GM12878 (cell line): ENCODE measurements around the gene C16orf95. TPM values are rescaled to one million over a fixed set of nuclear protein-coding genes. Genes with fewer than 3 reads are reported as not detected.
"Not testable (repeated sequence)": the region's sequence is repeated elsewhere in the genome, so short reads cannot be mapped to it uniquely, and the experiment has no call there.

Source experiments
- ATAC-seq: fragments of 200-7000 bp; cut with Tn5 transposase; 3 replicates; pipeline ENCODE4 v1.9.1; 2020; ENCODE audit warnings: mild to moderate bottlenecking, moderate library complexity
- BruUV-seq: library from RNA; stranded (reverse); fragments of 400-500 nt; replicated peaks from 2 replicates; lab custom pipeline; 2021; lab: Mats Ljungman, UMichigan
- CTCF ChIA-PET: fragments of 300-600 bp; sonication (Branson Sonifier 250); formaldehyde crosslinking; extraction: SDS; loops from one replicate; lab custom pipeline; 2021; ENCODE audit warnings: inconsistent platforms; lab: Yijun Ruan, JAX
- POLR2A ChIA-PET: fragments of 350-600 bp; formaldehyde crosslinking; extraction: SDS; loops from one replicate; lab custom pipeline; 2021; ENCODE audit warnings: inconsistent platforms; lab: Charles Lee
- RAD21 ChIA-PET: fragments of 300-600 bp; sonication (Branson Sonifier 250); formaldehyde crosslinking; loops from one replicate; lab custom pipeline; 2023; ENCODE audit warnings: antibody characterized with exemption; ENCODE audit not compliant: unreplicated experiment; lab: Charles Lee
- SMC1A ChIA-PET: fragments of 300-600 bp; sonication (Branson Sonifier 250); formaldehyde crosslinking; loops from one replicate; lab custom pipeline; 2023; ENCODE audit not compliant: unreplicated experiment, uncharacterized antibody; lab: Charles Lee
- DNase-seq: peaks from one replicate; pipeline ENCODE4 v3.0.0-alpha.2; 2011; ENCODE audit warnings: low read depth, low spot score
- FAIRE-seq: peaks from 3 replicates; lab custom pipeline; 2011; peaks lifted over from hg19 to GRCh38; lab: Jason Lieb, UNC
- H2AFZ ChIP-seq: 2 replicates; pipeline ENCODE4 v1.6.0; 2011; ENCODE audit warnings: low read depth, low read length, control low read depth; ENCODE audit not compliant: control insufficient read depth
- H3K27ac ChIP-seq: 2 replicates; pipeline ENCODE4 v1.5.1; 2011; ENCODE audit warnings: control low read depth; ENCODE audit not compliant: control insufficient read depth, insufficient read depth
- H3K27me3 ChIP-seq, 2 experiments: replicated peaks in 1 of 2; 2 replicates each; pipeline versions ENCODE4 v1.6.0 to v1.6.1; 2011; ENCODE audit warnings: low read length in 1 of 2; ENCODE audit not compliant: control insufficient read depth in 2 of 2, insufficient read depth in 2 of 2
- H3K36me3 ChIP-seq, 2 experiments: 2 replicates each; pipeline ENCODE4 v1.5.1; 2011; ENCODE audit warnings: low read length in 1 of 2; ENCODE audit not compliant: control insufficient read depth in 2 of 2, insufficient read depth in 2 of 2
- H3K4me1 ChIP-seq: 2 replicates; pipeline ENCODE4 v1.6.1; 2011; ENCODE audit warnings: mild to moderate bottlenecking, low read length, moderate library complexity, mixed read lengths; ENCODE audit not compliant: control insufficient read depth, insufficient read depth
- H3K4me2 ChIP-seq: 2 replicates; pipeline ENCODE4 v1.6.0; 2011; ENCODE audit warnings: control low read depth; ENCODE audit not compliant: control insufficient read depth, insufficient read depth
- H3K4me3 ChIP-seq: fragments of 200-600 bp; sonication (generic); 2 replicates; pipeline ENCODE4 v1.5.1; 2016
- H3K79me2 ChIP-seq: 2 replicates; pipeline ENCODE4 v1.6.0; 2011; ENCODE audit warnings: low read length; ENCODE audit not compliant: control insufficient read depth, insufficient read depth
- H3K9ac ChIP-seq: 2 replicates; pipeline ENCODE4 v1.8.0; 2011; ENCODE audit warnings: low read length, control low read depth, mixed read lengths; ENCODE audit not compliant: control insufficient read depth, insufficient read depth
- H3K9me3 ChIP-seq: replicated peaks from 3 replicates; pipeline ENCODE4 v1.5.1; 2011; ENCODE audit warnings: mild to moderate bottlenecking, low read length; ENCODE audit not compliant: control insufficient read depth, insufficient read depth
- H4K20me1 ChIP-seq: 2 replicates; pipeline ENCODE4 v1.6.0; 2011; ENCODE audit not compliant: control insufficient read depth, insufficient read depth
- CHD2 ChIP-seq: IDR thresholded peaks from 2 replicates; pipeline ENCODE4 v1.6.1; 2011; ENCODE audit warnings: low read depth, low read length, improper control_type of control experiment, borderline replicate concordance
- FOS ChIP-seq: IDR thresholded peaks from 3 replicates; pipeline ENCODE4 v1.6.1; 2011; ENCODE audit warnings: borderline replicate concordance; ENCODE audit not compliant: insufficient read length; ENCODE audit errors: extremely low read depth
- PML ChIP-seq: IDR thresholded peaks from 2 replicates; pipeline ENCODE4 v1.6.1; 2012; ENCODE audit warnings: low read length, inconsistent platforms
- SMC3 ChIP-seq: IDR thresholded peaks from 2 replicates; pipeline ENCODE4 v1.6.1; 2011; ENCODE audit warnings: low read length, improper control_type of control experiment, borderline replicate concordance
- WGBS: methylation state at CpG from one replicate; pipeline ENCODE4 v1.1.6; 2016; ENCODE audit warnings: low lambda C conversion rate; ENCODE audit not compliant: insufficient replicate concordance, insufficient coverage; ENCODE audit errors: missing lambda C conversion rate; 5-methylcytosine and 5-hydroxymethylcytosine counted together
- in situ Hi-C: fragments of 300-500 bp; cut with MboI; formaldehyde crosslinking; loops from 9 replicates; pipeline ENCODE4 v1.14.3; 2018; ENCODE audit warnings: mixed read lengths
- intact Hi-C: fragments of 100-400 bp; cut with micrococcal nuclease; formaldehyde crosslinking; loops from one replicate; pipeline ENCODE4 v1.14.2; 2022; ENCODE audit not compliant: unreplicated experiment
- polyA plus RNA-seq, 11 experiments: library from polyadenylated mRNA; depleted of rRNA in 4 of 11; unstranded in 6 of 11; stranded (reverse) in 5 of 11; fragments of >200 nt; fragmentation: Nextera tagmentation in 4 of 11; fragmentation: Illumina TruSeq in 1 of 11; extraction: Ambion mirVana in 4 of 11; extraction: Trizol in 1 of 11; gene quantifications; 1 replicate in 1 of 11; 2 replicates in 10 of 11; pipeline versions ENCODE4 v1.2.1 to v1.2.3, GENCODE V29; 2011 to 2016; ENCODE audit warnings: inconsistent platforms in 2 of 11, missing spikeins in 2 of 11, low read depth in 1 of 11
- total RNA-seq, 4 experiments: library from RNA; depleted of rRNA in 3 of 4; stranded (reverse); fragments of >200 nt in 3 of 4; fragmentation: Illumina TruSeq in 1 of 4; extraction: Trizol in 1 of 4; gene quantifications; 2 replicates each; pipeline versions ENCODE4 v1.2.1 to v1.2.3, GENCODE V29; 2013 to 2021

Gene C16orf95
- total and polyA plus RNA-seq, 10 of the 15 experiments (the other 5 are each of a cell fraction or from before 2014, with no cell fraction given) = 0.90 to 22.7 (median 6.0) TPM

DNA sequence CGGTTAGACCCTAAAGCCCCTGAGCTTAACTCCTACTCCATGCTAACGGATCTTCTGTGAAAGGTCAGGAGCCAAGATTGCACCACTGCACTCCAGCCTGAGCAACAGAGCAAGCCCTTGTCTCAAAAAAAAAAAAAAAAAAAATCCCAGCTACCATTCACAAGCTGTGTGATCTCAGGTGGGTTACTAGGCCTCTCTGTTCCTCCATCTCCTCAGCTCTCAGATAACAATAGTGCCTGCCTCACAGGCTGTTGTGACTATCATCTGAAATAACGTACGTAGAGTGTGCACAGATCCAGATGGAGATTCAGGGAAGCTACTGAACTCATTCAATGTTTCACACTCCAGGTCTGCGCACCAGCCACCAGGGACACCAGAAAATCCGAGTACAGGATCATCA, 57.8 kb downstream of the C16orf95 start:
- no peaks in the 10 kb centered on the region for H3K79me2 ChIP-seq
- ChIA-PET CTCF (no interaction called here), SMC1A (interaction anchor here (1.1 kb wide), 1 partner anchor 12 kb away, joined by 3 read pairs; no protein-coding TSS in a partner anchor), POLR2A (interaction anchor here (0.6 kb wide), 1 partner anchor 50 kb away, joined by 3 read pairs; no protein-coding TSS in a partner anchor), RAD21 (interaction anchor here (0.6 kb wide), 1 partner anchor 193 kb away, joined by 4 read pairs; no protein-coding TSS in a partner anchor)
- no peaks in the 10 kb centered on the region for H4K20me1 ChIP-seq
- 65% methylated on average over 6 of the region's 6 CpGs for WGBS
- ATAC-seq (no peak), DNase-seq (no peak), FAIRE-seq (no peak)
- no peaks in the 10 kb centered on the region for H3K27me3 ChIP-seq
- H3K36me3 ChIP-seq = no peaks in the 10 kb centered on the region
- TF ChIP-seq CHD2 = no peak
- no peak for TF ChIP-seq FOS
- TF ChIP-seq SMC3 = no peak
- no peak for TF ChIP-seq PML
- no peaks in the 10 kb centered on the region; the same call in 2 of the 3 replicates for H3K9me3 ChIP-seq
- H3K4me2 ChIP-seq = no peak overlapping the region
- H3K27ac ChIP-seq = no peak overlapping the region
- no peaks in the 10 kb centered on the region for H3K4me1 ChIP-seq
- no TSS peak for BruUV-seq
- intact Hi-C loops = no loop called here
- no peak overlapping the region for H3K9ac ChIP-seq
- no peak overlapping the region for H3K4me3 ChIP-seq
- in situ Hi-C loops = no loop called here
- H2AFZ ChIP-seq = no peak overlapping the region

DNA sequence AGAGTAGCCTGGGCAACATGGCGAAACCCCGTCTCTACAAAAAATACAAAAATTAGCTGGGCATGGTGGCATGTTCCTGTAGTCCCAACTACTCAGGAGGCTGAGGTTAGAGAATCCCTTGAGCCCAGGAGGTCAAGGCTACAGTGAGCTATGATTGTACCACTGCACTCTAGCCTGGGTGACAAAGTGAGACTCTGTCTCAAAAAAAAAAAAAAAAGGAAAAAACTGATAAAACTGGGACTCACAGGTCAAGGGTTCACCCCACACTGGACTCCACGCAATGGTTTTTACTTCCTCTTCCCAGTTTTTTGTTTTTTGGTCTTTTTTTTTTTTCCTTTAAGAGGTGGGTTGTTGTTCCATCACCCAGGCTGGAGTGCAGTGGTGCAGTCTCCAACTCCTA, 58.5 kb downstream of the C16orf95 start:
- POLR2A ChIA-PET, FAIRE-seq: not testable (repeated sequence)
- WGBS = 55% methylated on average over 3 of the region's 3 CpGs

More for the DNA sequence above, 58.5 kb downstream of the C16orf95 start:
- H3K4me3 ChIP-seq, H3K4me2 ChIP-seq, H2AFZ ChIP-seq, H3K9me3 ChIP-seq, in situ Hi-C loops, ATAC-seq, intact Hi-C loops, H4K20me1 ChIP-seq, H3K27me3 ChIP-seq, H3K79me2 ChIP-seq, BruUV-seq, H3K36me3 ChIP-seq, H3K4me1 ChIP-seq, DNase-seq, H3K9ac ChIP-seq, H3K27ac ChIP-seq: not testable (repeated sequence)
- ChIA-PET CTCF (interaction anchor here (0.6 kb wide), 1 partner anchor 1729 kb away, joined by 4 read pairs; no protein-coding TSS in a partner anchor), SMC1A (interaction anchor here (1.1 kb wide), 1 partner anchor 13 kb away, joined by 3 read pairs; no protein-coding TSS in a partner anchor), RAD21 (interaction anchor here (0.6 kb wide), 1 partner anchor 120 kb away, joined by 4 read pairs; no protein-coding TSS in a partner anchor)
